ENCODE data around the gene MOXD1.

Gene MOXD1

DNA sequence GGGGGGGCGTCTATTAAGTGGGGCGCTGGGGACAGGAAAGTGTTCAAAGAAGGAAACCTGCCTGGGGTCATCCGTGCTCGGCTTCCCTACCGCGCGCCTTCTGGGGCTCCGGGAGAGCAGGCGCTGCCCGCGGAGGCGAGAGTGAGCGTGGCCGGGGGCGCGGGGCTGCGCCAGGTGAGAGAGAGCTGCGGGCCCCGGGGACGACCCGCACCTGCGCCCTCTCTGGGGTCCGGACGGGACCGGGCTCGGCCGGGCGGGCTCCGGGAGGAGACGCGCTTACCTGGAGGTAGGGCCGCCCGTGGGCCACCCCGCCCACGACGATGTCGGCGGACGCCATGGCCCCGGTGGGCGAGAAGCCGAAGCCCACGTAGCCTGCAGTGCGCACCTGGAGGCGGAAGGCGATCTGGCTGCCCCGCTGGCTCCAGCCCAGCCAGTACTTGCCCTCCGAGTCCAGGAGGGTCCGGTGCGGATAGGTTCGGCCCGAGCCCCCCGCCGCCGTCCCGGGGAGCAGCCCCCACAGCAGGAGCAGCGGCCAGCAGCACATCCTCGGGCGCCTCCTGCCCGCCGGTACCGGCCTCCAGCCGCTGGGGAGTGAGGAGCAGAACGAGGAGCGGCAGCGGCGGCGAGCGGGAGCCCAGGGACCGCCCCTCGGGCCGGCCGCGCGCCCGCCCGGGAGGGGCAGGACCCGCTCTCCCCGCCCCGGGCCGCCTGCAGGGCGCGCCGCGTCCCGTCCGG is at the start of gene MOXD1:
Gene MOXD1 (minus strand): TSS at position 593 of the 735 bp plus-strand sequence. CDS start 49 bp downstream, at position 544.
- TF ChIP-seq, protein P1, sequence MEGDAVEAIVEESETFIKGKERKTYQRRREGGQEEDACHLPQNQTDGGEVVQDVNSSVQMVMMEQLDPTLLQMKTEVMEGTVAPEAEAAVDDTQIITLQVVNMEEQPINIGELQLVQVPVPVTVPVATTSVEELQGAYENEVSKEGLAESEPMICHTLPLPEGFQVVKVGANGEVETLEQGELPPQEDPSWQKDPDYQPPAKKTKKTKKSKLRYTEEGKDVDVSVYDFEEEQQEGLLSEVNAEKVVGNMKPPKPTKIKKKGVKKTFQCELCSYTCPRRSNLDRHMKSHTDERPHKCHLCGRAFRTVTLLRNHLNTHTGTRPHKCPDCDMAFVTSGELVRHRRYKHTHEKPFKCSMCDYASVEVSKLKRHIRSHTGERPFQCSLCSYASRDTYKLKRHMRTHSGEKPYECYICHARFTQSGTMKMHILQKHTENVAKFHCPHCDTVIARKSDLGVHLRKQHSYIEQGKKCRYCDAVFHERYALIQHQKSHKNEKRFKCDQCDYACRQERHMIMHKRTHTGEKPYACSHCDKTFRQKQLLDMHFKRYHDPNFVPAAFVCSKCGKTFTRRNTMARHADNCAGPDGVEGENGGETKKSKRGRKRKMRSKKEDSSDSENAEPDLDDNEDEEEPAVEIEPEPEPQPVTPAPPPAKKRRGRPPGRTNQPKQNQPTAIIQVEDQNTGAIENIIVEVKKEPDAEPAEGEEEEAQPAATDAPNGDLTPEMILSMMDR (IDR thresholded peaks at IDR 0.05; ENCODE audit: low read depth, low read length) = no peak
- DNase-seq (ENCODE audit: low read depth in 2 of 2) = peak; percentile 54 to 56
- H3K4me3 ChIP-seq (replicated peaks in 1 of 2; ENCODE audit: low read depth in 2 of 2, low read length in 2 of 2) = peak within 1 kb of the TSS; percentile 70 to 94

DNA sequence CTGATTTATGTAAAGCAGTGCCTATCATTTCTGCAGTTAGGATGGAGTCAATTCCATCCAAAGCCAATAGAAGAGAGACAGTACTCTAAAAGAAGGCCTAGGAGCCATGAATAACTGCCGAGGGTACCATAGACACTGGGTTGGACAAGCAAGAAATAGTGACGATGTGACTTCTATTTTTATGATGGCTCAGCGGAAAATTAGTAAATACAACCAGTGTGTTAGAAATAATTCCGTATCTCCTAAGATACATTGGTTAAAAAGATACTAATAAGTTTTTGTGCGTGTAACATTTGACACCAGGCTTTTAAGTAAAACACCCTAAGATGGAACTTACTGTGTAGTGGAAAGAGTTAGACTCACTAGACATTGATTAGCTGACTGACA is 45.6 kb upstream of the MOXD1 start:
- TF ChIP-seq, protein P1 (IDR thresholded peaks at IDR 0.05; ENCODE audit: low read depth, low read length) = no peak
- no peak overlapping the region for H3K4me3 ChIP-seq (replicated peaks in 1 of 2; ENCODE audit: low read depth in 2 of 2, low read length in 2 of 2)
- DNase-seq (ENCODE audit: low read depth in 2 of 2) = no peak

DNA sequence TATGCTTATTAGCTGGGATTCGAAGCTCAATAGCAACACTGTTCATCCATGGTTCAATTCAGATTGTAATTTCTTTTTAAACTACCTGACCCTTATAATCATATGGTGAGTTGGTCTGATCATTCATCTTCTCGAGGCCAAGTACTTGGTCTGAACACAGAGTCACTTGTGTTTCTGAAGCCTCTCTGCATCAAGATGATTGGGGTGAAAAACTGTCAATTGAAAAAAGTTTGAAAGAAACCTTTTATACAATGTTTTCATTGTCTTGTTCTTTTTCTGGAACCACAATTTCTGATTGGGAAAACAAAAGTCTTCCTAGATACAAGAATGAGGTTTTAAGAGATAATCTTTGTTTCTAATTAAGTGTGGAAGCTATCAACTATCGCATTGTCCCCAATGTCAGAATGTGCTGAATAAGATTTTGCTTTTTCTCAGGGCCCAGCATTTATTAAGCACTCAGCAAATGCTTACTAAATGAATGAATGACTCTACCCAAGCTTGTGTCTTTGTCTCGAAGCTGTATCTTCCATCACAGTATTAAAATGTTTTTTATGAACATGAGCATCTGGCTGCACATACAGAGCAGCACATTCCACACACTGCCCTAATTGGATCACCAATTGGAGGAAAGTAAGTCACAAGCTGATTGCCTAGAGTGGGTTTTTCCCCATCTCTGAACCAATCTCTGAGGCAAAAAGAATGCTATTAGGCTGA is 45.0 kb upstream of the MOXD1 start:
- DNase-seq (ENCODE audit: low read depth in 2 of 2) = no peak
- TF ChIP-seq, protein P1 (IDR thresholded peaks at IDR 0.05; ENCODE audit: low read depth, low read length) = no peak

DNA sequence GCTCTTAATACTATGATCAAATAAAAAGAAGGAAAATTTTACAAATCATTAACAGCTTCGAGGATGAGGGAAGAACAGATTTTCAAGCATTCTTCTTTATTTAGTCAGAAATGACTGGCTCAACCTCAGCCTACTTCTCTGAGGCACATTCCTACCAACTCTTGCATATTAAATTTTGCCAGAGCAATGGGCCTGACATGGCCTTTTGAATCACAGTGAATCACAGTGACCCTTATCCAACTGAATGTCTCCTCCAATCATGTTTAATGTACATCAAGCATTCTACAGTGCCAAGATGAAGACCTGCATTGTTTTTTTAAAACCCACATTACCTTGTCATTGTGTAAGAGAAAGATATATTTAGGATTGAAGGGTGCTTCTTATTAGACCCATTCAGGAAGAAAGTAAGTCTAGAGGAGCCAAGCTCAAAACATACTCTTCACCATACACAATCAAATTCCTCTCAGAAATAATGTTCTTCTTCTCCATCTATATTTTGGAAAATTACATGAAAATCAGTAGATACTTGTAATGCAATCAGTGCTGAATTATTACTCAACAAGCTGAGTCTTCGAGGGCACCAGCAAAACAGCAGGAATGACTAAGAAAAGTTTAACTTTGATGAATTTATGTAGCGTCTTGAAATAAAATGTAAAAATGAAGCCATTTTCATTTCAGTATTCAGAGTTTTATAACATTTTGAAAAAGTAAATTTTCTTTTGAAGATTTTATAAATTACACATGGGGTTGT is 44.1 kb upstream of the MOXD1 start:
- DNase-seq (ENCODE audit: low read depth in 2 of 2) = peak; percentile 72 to 95
- TF ChIP-seq, protein P1 (IDR thresholded peaks at IDR 0.05; ENCODE audit: low read depth, low read length) = no peak
- H3K4me3 ChIP-seq (replicated peaks in 1 of 2; ENCODE audit: low read depth in 2 of 2, low read length in 2 of 2) = no peak overlapping the region

More for the DNA sequence above, 45.0 kb upstream of the MOXD1 start:
- H3K4me3 ChIP-seq (replicated peaks in 1 of 2; ENCODE audit: low read depth in 2 of 2, low read length in 2 of 2) = no peak overlapping the region

DNA sequence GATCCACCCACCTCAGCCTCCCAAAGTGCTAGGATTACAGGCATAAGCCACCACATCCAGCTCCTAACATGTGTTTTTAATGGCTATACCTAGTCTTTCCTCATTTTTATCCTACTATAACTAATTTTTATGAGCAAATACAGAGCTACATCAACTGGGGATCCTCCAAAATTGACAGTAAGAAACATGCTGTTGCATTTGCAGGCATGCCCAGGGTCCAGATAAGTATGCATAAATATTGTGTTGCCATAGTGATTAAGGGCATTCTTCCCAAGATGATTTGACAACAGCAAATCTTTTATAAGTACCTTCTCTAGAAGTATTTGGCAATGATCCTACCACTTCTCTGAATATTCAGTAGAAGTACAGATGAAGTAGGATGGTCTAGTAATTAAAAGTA is 41.9 kb upstream of the MOXD1 start:
- TF ChIP-seq, protein P1 (IDR thresholded peaks at IDR 0.05; ENCODE audit: low read depth, low read length) = no peak
- peak; percentile 36 to 44 for DNase-seq (ENCODE audit: low read depth in 2 of 2)
- H3K4me3 ChIP-seq (replicated peaks in 1 of 2; ENCODE audit: low read depth in 2 of 2, low read length in 2 of 2) = no peak overlapping the region

DNA sequence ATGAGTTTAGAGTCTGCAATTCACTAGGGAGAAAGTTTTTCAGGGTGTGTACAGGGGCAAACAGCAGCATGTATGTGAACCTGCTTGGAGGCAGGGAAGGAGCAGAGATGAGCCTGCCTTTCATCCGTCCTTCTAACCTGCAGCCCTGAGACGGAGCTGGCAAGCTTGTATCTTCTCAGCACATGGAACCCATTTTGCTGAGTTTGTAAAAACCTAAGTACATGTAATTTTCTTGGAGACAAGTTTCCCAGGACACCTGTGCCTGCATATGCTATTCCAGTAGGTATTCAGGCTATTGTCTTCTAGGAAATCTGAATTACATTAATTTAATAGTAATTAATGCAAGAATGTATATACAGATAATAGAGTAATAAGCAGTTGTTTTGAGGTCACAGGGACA is 28.8 kb upstream of the MOXD1 start:
- no peak overlapping the region for H3K4me3 ChIP-seq (replicated peaks in 1 of 2; ENCODE audit: low read depth in 2 of 2, low read length in 2 of 2)
- TF ChIP-seq, protein P1 (IDR thresholded peaks at IDR 0.05; ENCODE audit: low read depth, low read length) = no peak
- DNase-seq (ENCODE audit: low read depth in 2 of 2) = no peak
